NOMO-1 treated with DMSO at 0.1 percent for 48 hours (cell line): ENCODE data around the gene TMEM63C.
"Not testable (repeated sequence)": the region's sequence is repeated elsewhere in the genome, so short reads cannot be mapped to it uniquely, and the experiment has no call there.

ENCODE experiments used
- DNase-seq: peaks from one replicate; lab custom pipeline; 2025; ENCODE audit not compliant: unreplicated experiment; lab: John Stamatoyannopoulos, UW

Gene TMEM63C

DNA sequence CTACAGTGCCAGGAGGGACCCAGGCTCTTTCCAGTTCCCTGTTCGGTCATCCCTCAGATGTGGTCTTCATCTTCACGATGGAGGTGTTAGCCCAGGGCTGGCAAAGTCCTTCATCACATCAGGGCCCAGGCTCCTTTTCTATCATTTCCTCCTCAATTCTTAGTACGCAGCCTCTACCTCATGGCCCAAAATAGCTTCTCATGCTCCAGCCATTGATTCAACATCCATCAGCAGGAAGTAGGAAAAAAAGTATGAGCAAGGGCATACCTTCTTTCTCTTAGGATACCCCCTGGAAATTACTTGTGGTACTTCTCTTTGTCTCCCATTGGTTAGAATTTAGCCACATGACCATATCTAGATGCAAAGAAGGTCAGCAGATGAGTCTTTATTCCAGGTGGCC lies 27.8 kb upstream of the TMEM63C start:
- no peak for DNase-seq

DNA sequence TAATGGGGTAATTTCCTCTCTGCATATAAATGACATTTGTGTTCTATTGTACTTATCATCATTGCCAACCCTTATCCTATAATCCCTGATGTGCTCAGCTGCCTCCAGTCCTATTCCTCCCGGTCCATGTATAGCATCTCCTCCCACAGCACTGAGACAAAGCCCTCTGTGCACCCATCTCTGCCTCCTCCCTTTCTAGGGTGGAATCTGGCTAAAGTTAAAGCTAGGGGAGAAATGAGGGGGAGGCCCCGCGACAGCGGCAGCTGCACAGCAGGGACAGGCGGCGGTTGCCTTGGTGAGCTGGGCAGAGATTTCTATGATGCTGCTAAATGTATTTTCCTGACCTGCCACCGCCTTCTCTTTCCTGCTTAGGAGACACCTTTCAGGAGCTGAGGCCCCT lies 27.2 kb upstream of the TMEM63C start:
- DNase-seq, result no peak

DNA sequence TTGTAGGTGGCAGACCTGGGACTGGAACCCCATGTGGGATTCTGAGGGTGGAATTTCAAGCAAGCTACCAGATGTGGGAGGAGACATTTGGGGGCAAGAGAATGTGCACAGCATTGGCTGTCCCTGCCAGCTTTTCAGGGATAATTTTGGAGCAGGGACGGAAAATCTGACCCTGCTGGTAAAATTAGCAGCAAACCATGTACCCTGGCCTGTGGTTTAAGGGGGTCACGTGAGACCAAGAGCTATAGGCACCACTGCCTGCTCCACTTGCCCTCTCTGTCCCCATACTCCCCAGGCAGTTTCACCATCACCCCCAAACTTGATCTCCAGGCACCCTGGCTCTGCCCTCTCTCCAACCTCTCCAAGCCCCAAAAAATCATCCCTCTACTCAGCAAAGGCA lies 26.5 kb upstream of the TMEM63C start:
- no peak for DNase-seq

DNA sequence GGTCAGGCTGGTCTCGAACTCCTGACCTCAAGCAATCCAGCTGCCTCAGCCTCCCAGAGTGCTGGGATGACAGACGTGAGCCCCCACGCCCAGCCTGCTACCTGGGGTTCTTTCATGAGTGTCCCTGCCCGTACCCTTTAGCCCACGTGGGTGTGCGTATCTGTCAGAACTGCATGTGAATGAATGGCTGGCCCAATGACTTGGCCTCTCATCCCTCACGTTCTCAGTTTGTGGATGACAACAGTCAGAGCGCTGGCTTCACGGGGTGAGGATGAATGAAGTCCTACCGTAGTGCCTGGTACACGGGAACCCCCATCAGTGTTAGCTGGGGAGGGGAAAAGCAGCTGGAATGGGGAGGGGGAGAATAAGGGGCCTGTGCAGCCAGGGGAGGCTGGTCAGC lies 23.9 kb upstream of the TMEM63C start:
- no peak for DNase-seq

DNA sequence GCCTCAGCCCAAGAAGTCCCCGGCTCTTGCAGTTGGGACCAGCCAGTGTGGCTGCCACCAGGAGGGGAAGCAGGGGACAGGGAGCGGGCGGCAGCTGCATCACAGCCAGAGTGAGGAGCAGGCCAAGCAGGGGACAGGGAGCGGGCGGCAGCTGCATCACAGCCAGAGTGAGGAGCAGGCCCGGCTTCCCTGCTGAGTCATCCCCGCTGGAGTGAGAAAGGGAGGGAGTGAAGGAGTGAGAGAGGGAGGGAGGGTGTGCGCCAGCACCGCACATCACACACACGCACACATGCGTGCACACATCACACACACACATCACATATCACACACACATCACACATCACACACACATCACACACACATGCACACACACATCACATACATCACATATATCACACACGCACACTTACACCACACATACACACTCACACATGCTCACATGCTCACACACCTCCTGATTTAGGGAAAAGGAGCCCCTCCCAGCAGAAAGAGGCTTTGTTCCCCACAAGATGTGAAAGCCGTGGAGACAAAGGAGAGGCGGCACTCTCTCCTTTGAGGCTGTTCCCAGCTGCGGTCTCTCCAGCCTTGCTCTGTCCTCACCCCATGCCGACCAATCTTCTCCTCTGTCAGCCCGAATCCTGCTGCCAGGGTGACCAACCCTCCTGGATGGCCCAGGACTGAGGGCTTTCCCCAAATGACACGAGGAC lies 23.3 kb upstream of the TMEM63C start:
- no peak for DNase-seq

DNA sequence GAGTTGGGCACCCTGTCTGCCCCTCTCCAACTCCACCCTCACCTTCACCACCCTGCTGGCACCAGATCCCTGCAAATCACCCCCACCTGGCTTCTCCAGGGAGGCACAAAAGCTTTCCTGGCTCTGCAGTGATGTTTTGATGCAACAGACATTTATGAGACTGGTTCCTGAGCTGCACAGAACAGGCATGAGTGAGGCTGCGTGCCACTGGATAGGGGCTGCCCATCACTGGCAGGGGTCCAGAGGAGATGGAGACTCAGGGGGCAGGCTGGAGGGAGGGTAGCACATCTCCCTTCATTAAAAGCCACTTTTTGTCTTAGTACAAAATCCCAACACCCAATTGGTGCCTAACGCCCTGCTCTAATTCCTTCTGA lies 22.7 kb upstream of the TMEM63C start:
- DNase-seq, result no peak

DNA sequence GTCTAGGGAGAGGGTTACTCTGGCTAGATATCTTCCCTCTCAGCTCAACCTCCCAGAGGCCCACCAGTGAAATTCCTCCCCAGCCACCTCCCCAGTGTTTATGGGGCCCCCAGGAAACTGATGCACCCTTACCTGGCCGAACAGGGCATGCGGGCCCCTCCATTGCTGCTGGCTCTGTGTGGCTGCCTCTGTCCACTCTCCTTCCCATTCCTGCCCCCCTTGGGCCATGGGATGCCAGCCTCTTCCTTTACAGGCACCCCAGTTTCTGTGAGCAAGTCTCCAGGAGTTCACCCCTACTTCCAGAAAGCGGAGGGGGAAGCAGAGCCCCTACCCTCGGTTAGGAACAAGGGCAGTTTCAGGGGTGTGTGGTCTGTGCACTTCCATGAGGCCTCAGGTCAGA lies 20.6 kb upstream of the TMEM63C start:
- DNase-seq, result no peak

DNA sequence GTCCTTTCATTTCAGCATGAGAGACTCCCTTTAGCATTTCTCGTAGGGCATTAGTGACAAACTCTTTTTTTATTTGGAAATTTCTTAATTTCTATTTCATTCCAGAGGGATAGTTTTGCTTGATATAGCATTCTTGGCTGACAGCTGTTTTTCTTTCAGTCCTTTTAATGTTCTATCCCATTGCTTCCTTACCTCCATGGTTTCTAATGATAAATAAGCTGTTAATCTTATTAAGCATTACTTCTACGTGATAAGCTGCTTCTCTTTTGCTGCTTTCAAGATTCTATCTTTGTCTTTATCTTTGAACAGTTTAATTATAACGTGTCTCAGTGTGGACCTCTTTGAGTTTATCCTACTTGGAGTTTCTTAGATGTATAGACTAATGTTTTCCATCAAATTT lies 11.6 kb upstream of the TMEM63C start:
- no peak for DNase-seq

DNA sequence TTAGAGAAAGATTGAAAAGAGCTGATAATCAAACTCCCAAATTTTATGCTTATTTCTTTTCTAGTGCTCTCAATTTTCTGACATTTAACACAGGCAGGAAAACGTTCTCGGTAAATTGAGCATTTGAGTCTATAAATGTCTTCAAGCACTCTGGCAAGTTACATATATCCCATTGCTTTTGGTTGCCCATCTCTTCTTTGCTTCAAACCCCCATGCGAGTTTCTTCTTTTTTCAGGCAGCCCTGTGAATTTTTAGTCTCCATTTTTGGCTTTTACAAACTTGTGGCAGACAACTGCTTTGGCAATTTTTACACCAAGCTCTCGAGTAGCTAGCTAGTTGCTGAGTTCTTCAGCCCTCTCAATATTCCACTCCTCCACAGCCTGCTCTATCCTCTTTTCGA lies 8.7 kb upstream of the TMEM63C start:
- DNase-seq, result no peak

DNA sequence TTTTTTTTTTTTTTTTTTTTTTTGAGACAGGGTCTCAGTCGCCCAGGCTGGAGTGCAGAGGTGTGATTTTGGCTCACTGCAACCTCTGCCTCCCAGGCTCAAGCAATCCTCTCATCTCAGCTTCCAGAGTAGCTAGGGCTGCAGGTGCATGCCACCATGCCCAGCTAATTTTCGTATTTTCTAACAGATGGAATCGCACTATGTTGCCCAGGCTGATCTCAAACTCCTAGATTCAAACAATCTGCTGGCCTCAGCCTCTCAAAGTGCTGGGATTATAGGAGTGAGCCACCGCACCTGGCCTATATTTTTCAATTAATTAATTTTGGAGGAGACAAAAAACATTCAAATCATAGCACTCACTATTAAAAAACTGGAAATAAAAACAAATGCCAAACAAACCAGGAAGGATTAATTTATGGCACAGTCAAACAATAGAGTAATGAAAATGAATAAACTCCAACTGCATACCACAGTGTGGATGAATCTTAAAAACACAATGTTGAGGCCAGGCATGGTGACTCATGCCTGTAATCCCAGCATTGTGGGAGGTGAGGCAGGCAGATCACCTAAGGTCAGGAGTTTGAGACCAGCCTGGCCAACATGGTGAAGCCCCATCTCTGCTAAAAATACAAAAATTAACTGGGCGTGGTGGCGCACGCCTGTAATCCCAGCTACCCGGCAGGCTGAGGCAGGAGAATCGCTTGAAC lies 7.5 kb upstream of the TMEM63C start:
- DNase-seq, result not testable (repeated sequence)

DNA sequence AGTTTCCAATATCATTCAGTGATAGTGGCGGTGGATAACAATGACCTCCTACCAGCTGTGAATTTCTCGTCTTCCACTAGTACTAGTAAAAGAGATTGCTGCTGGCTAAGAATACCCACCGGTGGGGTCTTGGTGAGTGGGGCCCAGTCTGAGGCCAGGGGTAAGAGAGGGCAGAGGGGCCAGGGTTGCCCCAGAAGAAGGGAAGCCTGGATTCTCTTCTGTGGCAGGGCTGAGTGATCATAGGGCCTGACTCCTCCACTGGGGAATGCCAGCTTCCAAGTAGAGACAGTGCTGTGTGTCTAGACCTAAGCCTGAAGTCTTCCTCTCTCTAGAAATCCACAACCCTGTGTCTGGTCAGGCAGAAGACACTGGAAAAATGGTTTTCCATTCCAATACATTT lies 5.8 kb upstream of the TMEM63C start:
- DNase-seq, result no peak

DNA sequence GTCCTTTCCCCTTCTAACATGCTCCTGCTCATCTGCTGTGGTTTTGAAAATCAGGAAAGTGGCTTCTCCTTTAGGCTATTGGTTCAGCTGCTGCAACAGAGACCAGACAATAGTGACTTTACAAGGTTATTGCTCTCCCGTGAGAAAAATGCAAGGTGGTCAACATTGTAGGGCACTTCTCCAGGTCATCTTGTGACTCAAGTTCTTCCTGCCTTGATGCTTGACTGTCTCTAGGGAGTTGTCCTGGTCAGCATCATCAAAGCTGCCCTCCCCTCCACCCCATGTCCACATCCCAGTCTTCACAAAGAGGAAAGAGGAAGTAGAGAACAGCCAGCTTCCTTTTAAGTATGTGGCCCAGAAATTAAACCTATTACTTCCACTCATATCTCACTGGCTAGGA lies 3.9 kb upstream of the TMEM63C start:
- peak; percentile 39 for DNase-seq

DNA sequence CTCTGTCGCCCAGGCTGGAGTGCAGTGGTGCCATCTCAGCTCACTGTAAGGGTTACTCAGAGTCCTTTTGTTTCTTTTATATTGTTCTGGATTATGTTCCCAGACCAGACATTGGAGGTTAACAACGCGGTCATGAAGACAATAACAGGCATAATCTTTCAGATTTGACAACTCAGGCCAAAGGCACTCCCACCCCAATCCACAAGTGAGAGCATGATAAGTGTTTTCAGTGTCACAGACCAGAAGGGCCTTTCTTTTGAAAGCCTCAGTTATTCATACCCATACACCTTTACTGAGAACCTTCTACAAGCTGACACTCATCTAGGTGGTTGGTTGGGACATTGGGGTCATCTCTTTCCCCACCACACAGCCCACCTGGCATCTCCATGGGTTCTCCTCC lies 2.9 kb upstream of the TMEM63C start:
- DNase-seq, result no peak

DNA sequence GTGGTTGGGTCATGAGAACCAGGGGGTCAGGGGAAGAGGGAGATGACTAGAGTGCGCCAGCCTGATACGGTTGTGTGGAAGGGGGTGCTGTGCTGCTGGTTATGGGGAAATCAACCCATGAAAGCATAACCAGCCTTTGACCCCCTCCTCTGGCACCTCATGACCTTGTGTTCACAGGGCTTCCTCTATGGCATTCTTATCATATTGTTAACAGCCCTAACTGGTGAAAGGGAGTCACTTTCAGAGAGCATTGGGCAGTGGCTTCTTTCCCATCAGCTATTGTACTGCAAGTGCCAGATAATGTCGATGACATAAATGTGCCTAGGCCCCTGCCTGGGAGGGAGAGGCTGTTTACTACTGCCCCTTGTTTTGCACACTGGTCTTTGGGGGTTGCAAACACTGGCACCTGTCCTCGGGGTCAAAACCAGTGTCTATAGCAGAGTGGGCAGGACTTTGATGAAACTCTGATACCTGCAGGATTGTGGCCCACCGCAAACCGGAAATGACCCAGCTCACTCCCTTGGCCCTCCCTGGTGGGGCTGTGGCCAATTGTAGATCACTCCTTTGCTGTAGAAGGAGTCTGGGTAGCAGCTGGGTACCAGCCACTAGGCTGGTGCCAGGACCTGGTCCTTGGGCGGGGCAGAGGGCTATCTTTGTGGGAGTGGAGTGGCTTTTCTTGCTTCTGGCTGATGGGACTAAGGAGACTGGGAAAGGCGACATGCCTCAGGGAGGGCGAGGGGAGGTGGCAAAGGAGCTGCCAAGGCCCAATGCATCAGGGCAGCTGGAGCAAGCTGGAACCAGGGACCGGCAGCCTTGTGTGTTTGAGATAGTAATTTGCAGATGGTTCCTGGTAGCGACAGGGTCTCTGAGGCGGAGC lies 634 bp upstream of the TMEM63C start:
- no peak for DNase-seq

DNA sequence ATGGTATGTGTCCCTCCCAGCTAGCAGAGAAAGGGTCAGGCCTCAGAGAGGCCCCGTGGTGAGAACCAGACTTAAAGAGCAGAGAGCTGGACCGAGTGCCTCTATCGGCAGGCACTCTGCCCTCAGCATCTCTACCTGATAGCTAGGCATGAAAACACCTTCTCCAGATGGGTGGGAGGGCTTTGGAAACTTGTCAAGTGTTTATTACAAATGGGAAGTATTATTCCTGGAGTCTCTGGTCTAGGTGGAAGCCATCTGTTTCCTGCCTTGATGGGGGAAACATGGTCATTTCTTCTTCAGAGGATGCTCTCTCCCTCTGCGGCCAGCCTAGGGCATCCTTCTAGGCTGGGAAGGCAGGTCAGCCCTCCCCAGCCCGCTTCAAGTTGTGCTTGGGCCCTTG lies 2.3 kb downstream of the TMEM63C start:
- no peak for DNase-seq

DNA sequence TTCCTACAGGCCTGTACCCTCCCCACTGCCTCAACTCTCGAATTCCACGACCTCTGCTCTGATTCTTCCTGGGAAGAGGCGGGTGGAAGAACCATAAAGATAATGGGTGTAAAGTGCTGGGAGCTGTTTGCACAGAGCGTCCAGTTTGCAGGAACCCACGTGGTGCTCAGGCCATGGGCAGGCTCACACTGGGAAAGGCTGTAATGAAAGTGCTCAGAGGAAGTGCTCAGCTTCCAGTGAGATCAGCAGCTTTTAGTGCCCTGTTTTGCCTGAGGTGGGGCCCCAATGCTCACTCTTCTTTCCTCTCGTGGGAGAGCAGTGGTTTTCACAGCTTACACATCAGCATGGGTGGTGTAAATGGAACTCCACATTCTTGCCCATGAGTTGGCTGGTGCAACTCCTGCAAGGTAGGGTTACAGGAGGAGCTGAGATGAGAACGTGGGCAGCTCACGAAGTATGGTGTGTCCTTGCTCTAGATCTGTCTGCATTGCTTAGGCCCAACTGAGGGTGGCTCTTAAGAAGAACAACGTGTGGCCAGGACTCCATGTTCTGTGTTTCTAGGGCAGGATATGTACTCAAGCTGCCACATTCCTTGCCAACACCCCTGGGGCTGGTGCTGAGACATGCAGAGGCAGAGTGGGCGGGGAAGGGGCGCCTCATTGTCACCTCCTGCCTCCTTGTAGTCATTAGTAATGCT lies 2.9 kb downstream of the TMEM63C start:
- DNase-seq, result no peak

DNA sequence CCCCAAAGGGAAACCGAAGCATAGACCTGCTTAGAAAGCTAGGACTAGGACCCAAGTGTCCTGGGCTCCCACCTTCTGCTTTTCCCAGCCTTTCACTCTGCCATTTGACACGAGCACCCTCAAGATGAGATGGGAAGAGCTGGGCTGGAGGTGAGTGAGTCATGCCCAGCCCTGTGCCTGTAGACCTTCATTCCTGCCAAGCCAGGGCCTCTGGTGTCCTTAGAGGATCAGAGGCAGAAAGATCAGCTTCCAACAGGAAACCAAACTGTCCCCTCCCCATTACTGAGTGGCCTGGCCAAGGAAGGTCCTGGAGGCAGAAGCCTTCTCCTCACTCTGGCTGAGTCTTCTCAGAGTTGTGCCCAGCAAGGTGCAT lies 3.5 kb downstream of the TMEM63C start:
- DNase-seq, result no peak

DNA sequence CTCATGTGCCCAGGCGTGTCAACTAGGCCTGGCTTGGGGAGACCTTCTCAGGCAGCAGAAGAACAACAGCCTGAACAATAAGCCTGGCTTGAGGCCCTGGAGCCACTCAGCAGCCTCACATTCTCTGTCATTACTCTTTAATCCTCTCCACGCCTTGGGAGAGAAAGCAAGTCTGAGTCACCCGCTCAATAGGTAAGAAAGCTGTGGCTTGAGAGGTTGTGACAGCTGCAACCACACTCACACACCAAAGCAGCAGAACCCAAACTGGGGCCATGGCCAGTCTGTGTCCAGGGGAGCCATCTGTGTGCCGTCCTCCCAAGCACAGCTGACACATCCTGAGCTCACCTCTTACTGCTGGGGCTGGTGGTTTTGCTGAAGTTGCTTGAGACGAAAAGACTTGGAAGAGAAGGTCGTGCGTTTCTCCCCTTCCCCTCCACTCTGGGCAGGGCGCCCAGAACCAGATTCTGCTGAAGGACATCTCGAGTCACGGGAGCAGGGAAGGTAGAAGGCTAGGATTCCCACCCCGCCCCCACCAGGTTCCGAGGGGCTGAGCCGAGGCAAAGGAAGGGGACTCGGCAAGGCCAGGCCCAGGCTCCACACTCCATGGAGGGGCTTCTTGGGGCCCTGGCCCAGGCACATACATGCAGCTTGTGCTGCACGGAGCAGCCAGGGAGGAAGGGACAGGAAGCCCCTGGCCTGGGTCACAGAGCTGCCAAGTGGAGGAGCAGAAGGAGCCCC lies 5.5 kb downstream of the TMEM63C start:
- DNase-seq, result no peak

DNA sequence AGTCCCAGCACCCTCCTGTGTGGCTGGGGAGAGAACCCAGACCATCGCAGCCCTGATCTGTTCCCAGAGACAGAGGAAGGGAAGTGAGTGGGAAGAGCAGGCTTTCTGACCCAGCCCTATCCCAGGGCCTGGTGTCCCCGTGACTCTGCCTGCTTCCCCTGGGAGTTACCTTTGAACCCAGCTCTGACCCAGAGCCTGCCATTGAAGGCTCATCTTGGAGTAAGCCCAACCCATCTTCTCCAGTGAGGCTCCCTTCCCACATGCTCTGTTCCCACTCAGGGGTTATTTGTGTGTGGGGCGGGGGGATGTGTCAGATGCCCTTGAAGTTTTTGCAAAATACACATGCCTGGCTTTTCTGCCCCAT lies 6.0 kb downstream of the TMEM63C start:
- no peak for DNase-seq

DNA sequence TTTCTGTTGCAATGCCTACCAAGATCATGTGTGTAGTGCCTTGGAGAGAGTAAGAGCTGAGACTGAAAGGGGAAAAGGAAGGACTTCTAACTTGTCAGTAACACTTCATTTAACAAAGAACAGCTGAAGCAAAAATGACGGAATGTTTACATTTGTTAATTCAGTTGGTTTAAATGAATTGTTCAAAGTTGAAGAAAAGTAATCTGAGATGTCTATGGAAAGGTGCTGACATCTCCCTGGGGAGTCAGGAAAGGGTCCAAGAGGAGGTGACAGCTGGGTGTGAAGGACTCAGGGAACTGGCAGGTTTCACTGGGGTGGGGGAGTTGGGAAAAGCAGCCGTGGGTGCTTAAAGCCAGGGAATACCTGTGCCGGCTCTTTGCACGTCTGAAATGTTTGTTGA lies 7.9 kb downstream of the TMEM63C start:
- no peak for DNase-seq

DNA sequence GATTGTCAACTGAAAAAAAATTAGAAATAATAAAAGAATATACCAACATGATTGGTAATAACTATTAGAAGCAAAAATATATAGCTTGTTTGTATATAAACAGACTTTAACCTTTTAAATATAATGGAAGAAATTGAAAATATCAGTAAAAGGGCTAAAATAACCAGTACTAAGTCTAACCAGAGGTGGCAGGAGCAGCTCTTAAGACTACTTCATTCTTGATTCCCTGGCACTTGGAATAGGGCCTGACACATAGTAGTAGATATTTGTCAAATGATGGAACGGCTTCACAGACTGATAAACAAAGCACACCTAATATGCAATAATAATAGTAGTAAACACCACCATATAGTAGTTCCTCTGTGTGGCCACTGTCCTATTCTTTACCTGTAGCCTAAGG lies 9.4 kb downstream of the TMEM63C start:
- DNase-seq, result no peak
